GM21619 (cell line): ENCODE measurements around the gene ZFR.
"Not testable (repeated sequence)": the region's sequence is repeated elsewhere in the genome, so short reads cannot be mapped to it uniquely, and the experiment has no call there.

Source experiments
- ATAC-seq: cut with Tn5 transposase; IDR thresholded peaks from one replicate; pipeline ENCODE4 v1.9.1; 2021; ENCODE audit not compliant: unreplicated experiment

Gene ZFR

GRCh38 chr5:32452316-32452715 lies 7.8 kb upstream of the ZFR start:
- not testable (repeated sequence) for ATAC-seq

- ATAC-seq = no peak
These were observed 6.4 kb upstream of the ZFR start for GRCh38 chr5:32450952-32451351.

GRCh38 chr5:32449262-32449661 lies 4.7 kb upstream of the ZFR start:
- no peak for ATAC-seq

DNA sequence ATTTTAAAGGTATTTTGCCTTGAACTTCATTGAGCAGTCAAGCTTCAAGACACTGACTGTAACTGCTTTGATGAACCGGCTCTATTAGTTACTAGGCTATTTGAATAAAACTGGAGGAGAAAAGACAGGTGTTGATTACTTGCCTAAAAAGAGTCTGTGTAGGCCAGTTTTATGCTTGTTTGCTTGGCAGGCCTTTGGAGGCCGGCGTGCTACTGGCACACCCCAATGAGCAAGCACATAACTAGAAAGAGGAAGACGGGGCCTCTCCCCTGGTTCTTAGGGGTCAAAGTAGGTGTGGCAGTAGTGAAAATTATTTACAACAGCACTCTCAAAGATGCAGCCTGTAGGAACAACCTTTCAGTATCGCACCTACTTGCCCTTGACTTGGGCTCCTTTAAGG lies 2.1 kb upstream of the ZFR start:
- ATAC-seq = no peak

DNA sequence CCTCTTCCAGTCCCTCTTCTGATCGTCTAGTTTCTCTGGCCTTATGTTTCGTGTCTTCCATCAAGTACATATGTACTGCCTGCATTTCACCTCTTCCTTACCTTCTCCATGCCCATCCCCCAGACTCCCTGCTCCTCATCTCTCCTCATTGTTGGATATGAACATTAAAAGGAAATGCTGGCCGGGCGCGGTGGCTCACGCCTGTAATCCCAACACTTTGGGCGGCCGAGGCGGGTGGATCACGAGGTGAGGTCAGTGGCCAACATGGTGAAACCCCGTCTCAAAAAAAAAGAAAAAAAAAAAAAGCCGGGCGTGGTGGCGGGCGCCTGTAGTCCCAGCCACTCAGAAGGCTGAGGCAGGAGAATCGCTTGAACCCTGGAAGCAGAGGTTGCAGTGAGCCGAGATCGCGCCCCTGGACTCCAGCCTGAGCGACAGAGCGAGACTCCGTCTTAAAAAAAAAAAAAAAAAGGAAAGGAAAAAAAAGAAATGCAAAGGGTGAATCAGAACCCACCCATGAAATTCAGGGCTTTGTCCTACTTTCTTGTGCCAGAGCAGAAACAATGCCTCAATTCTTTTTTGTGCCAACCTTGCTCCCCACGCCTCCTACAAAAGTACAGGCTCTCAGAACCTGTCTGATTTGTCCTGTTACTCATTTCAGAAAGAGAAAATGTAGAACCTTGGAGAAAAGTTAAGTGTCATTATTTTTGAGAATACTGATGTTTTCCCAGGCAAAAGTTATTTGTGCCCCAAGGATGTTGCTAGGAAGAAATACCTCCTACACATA lies 1.5 kb upstream of the ZFR start:
- ATAC-seq = no peak

DNA sequence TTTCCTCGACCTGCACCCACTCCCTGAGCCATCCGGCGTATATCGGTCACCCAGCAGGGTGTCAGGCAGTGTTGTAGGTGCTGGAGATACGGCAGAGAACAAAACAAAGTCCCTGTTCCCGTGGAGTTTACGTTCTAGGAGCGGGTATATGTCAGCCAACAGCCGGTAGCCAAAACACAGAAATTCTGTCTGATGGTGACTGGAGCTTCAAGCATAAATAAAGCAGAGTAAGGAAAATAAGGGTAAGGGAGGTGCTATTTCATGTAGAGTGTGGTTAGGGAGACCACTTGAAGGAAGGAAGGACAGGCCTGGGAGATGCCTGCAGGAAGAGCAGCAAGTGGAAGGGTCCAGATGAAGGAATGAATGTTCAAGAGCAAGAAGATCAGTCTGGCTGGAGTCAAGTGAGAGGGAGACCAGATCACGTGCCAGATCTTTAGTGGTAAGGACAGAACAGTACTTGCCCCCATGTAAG lies 783 bp upstream of the ZFR start:
- no peak for ATAC-seq

GRCh38 chr5:32443541-32444430 lies 754 bp downstream of the ZFR start:
- ATAC-seq = peak; percentile 33

DNA sequence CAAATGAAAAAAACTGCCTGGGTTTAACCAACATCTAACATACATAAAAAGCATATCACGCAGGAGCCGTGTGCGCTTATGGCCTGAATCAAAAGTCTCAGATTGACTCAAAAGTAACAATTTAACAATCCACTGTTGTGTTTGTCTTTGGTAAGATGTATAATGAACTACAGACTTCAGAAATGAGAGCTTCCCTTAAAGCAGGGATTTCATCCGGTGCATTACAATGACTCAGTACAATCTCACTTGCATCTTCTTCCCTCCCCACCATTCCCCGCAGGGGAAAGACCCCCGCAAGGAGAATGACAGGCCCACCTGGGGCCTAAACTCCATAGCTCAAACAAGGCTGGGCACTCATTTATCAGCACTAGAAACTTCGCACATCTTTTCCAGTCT lies 1.4 kb downstream of the ZFR start:
- peak; percentile 46 for ATAC-seq

DNA sequence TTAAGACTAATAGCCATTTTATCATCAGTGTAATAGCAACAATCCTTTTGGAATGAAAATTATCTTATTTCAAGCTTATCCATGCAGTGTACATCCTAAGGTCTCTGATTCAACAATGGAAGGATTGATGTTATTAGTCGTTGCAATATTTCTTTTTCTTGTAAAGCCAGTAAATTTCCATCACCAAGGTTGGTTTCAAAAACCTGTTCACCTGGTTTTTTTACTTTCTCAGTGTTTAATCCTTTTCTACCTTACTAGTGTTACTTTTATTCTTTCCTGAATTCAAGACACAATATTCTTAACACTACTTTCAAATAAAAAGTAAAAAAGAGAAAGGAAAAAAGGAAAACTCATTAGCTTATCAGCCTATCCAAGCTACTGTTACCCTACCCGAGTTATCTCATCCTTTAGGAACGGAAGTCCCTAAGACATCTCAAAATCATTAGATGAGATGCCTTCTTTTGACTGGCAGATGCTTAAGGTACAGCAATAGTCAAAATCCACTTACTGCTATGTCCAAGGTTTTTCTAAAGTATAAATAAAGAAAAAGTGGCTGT lies 5.4 kb downstream of the ZFR start:
- no peak for ATAC-seq

DNA sequence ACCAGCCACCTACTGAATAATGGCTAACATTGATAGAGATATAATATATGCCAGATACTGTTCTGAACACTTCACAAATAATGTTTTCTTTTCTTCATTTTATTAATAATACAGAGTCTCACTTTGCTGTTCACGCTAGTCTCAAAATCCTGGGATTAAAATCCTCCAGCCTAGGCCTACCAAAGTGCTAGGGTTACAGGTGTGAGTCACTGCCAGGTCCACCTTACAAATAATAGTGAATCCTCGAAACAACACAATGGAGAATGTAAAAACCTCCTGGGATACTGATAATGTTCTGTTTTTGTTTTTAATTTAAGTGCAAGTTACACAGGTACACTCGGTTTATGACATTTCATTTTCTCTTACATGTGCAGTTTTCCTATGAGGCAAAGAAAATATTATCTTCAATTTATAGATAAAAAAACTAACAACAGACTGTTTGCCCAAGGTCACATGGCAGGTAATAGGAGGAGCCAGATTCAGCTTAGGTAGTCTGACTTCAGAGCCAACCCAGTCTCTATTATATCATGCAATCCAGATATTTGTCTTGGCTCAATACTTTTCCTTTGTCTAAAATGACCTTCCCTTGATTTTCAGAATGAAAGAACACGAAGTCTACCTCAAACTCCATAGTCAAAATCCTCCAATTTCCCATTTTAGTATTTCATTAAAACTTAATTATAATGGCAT lies 7.8 kb downstream of the ZFR start:
- no peak for ATAC-seq

- no peak for ATAC-seq
These were observed 9.2 kb downstream of the ZFR start for GRCh38 chr5:32435383-32435782.

DNA sequence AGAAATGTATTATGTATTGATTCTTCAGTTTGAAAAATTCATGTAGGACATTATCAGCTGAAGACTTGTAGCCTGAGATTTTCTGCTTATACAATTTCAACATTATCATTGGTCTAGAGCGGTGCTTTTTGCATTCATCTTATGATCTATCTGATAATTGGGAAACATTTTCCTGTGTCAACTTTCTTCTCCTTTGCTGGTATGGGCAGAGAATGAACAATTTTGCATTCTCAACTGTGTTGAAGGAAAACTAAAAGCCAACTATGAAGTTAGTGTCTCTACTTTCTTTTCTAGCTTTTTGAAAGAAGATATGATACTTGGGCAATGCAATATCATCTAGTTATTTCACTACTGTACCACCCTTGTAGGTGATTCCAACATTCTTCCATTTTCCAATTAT lies 10.3 kb downstream of the ZFR start:
- ATAC-seq = no peak

GRCh38 chr5:32432633-32433032 lies 11.9 kb downstream of the ZFR start:
- no peak for ATAC-seq

DNA sequence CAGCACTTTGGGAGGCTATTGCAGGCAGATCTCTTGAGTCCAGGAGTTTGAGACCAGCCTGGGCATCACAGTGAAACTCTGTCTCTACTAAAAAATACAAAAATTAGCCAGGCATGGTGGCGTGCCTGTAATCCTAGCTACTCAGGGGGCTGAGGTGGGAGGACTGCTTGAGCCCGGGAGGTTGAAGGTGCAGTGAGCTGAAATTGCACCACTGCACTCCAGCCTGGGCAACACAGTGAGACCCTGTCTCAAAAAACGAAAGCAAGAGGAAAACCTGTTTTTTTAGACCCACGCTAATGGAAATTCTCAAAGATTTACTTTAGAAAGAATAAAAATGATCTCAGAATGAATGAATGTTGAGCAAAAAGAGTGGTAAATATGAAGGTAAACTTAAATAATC lies 13.7 kb downstream of the ZFR start:
- ATAC-seq = not testable (repeated sequence)

GRCh38 chr5:32428426-32428825 lies 16.1 kb downstream of the ZFR start:
- no peak for ATAC-seq

DNA sequence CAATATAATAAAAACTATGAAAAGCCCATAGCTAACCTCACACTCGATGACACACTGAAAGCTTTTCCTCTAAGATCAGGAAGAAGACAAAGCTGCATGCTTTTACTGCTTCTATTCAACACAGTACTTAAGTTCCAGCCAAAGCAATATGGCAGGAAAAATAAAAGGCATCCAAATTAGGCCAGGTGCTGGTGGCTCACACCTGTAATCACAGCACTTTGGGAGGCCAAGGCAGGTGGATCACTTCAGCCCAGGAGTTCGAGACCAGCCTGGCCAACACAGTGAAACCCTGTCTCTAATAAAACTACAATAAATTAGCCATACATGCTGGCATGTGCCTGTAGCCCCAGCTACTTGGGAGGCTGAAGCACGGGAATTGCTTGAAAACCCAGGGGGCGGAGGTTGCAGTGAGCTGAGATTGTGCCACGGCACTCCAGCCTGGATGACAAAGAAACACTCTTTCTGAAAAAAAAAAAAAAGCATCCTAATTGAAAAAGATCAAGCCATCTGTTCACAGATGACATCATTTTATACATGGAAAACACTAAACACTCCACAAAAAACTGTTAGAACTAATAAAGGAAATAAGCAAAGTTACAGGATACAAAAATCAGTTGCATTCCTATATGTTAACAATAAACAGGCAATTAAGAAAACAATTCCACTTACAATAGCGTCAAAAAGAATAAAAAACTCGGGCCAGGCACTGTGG lies 17.9 kb downstream of the ZFR start:
- ATAC-seq = no peak

GRCh38 chr5:32422697-32423096 lies 21.8 kb downstream of the ZFR start:
- ATAC-seq = no peak

- ATAC-seq = no peak
These were observed 23.5 kb downstream of the ZFR start for GRCh38 chr5:32421075-32421474.

DNA sequence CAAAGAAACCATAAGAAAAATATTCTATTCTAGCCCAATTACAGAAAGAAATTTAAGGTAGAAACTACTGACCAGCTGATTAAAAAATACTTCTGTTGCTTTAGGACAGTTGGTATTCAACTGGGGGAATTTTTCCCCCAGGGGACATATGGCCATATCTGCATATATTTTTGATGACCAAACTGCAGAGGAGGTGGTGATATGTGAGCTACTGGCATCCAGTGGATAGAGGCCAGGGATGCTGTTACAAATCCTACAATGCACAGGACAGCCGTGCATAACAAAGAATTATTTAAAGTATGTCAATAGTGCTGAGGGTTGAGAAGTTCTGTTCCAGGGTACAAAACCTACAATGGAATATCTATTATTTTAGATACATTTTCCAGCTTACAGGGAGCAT lies 24.0 kb downstream of the ZFR start:
- no peak for ATAC-seq

- no peak for ATAC-seq
These were observed 24.7 kb downstream of the ZFR start for GRCh38 chr5:32419791-32420190.
